Stomach (tissue), 4 donors: ENCODE data around the gene ERGIC2.

Experiments
- CTCF ChIP-seq, 7 experiments: fragments of 450-650 bp in 4 of 7; fragments of 200-600 bp in 3 of 7; sonication (generic) in 3 of 7; IDR thresholded peaks; one replicate each; pipeline ENCODE4 v1.5.1; 2016 to 2019; ENCODE audit warnings: antibody characterized with exemption in 7 of 7, control low read depth in 2 of 7, mild to moderate bottlenecking in 1 of 7
- POLR2A ChIP-seq, 4 donors: fragments of 450-650 bp; IDR thresholded peaks; one replicate each; pipeline ENCODE4 v1.6.1; 2016; ENCODE audit warnings: antibody characterized with exemption in 4 of 4, control low read depth in 2 of 4, mild to moderate bottlenecking in 1 of 4, moderate library complexity in 1 of 4

GRCh38 chr12:29374913-29375312 lies 6.1 kb downstream of the ERGIC2 start:
- TF ChIP-seq POLR2A (IDR thresholded peaks at IDR 0.05) (no peak), CTCF (IDR thresholded peaks at IDR 0.05) (no peak)
